ENCODE measurements around the gene ETV4.

ETV4 gene

DNA sequence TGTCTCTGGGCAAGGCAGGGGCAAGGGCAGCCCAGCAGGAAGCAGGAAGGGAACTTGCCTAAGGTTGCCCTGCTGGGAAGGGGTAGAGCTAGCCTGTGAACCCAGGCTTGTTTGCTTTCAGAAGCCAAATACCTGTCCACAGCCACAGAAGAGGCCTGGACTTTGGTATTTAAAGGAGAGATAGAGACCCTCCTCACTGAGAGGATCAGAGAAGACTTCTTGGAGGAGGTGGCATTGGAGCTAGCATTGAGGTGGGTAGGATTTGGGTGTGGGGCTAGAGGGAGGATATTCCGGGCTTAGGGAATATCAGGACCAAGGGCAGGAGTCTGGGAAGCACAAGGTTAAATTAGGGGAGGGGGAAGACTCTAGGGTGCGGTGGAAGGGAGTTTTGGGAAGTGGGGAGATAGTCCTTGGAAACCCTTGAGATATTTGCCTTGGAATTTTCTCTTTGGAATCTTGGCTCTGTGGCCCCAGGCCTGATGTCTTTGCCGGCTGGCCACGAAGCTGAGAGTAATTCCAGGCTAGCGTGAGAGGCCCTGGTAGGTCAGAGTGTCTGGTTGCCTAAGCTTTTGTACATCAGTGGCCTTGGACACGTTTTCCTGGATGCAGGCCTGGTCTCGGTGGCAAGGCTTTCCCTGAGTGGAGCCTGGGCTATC, 13.1 kb upstream of the ETV4 start:
- no peaks in the 10 kb centered on the region for H3K9me3 ChIP-seq
- TF ChIP-seq CTCF (IDR thresholded peaks at IDR 0.05), result no peak
- H3K36me3 ChIP-seq, result no peaks in the 10 kb centered on the region
- peaks cover 58% of the 10 kb centered on the region for H3K27me3 ChIP-seq
- peaks cover 6 to 7% of the 10 kb centered on the region in 2 experiments for H3K4me1 ChIP-seq (ENCODE audit: control insufficient read depth in 1 of 2, insufficient read depth in 1 of 2, low read depth in 1 of 2, low read length in 1 of 2)
- no peak overlapping the region for H3K27ac ChIP-seq
- no peak overlapping the region for H3K4me3 ChIP-seq (ENCODE audit: low read depth in 1 of 2, low read length in 1 of 2)

- H3K27me3 ChIP-seq, result peaks cover 58% of the 10 kb centered on the region
- H3K9me3 ChIP-seq, result no peaks in the 10 kb centered on the region
- H3K27ac ChIP-seq, result no peak overlapping the region
- TF ChIP-seq CTCF (IDR thresholded peaks at IDR 0.05), result no peak
- no peak overlapping the region for H3K4me3 ChIP-seq (ENCODE audit: low read depth in 1 of 2, low read length in 1 of 2)
- no peaks in the 10 kb centered on the region for H3K36me3 ChIP-seq
- H3K4me1 ChIP-seq (ENCODE audit: control insufficient read depth in 1 of 2, insufficient read depth in 1 of 2, low read depth in 1 of 2, low read length in 1 of 2), result peaks cover 6 to 7% of the 10 kb centered on the region in 2 experiments
Observed at GRCh38 chr17:43558805-43559160, 12.6 kb upstream of the ETV4 start.

DNA sequence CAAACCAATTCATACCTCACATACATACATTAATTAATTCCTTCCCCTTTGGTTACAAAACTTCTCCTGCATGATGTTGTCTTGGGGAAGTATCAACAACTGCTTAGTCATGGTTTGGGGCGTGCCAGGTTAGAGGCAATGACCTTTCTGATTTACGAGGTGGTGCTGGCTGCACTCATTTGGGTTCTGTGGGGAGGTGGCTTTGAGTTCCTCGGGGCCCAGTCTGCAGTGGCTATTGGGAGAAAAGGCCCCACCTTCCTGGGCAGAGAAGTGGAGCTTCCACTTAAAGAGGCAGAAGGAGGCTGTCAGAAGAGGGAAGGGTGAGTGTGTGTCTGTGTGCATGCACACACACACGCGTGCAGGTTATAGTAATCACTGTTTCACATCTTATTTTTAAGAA, 10.2 kb upstream of the ETV4 start:
- no peak overlapping the region for H3K4me3 ChIP-seq (ENCODE audit: low read depth in 1 of 2, low read length in 1 of 2)
- H3K36me3 ChIP-seq, result no peaks in the 10 kb centered on the region
- H3K27me3 ChIP-seq, result peaks cover 58% of the 10 kb centered on the region
- H3K4me1 ChIP-seq (ENCODE audit: control insufficient read depth in 1 of 2, insufficient read depth in 1 of 2, low read depth in 1 of 2, low read length in 1 of 2), result peaks cover 6 to 7% of the 10 kb centered on the region in 2 experiments
- H3K9me3 ChIP-seq, result no peaks in the 10 kb centered on the region
- no peak for TF ChIP-seq CTCF (IDR thresholded peaks at IDR 0.05)
- H3K27ac ChIP-seq, result peak overlapping the region; percentile 15

- no peak for TF ChIP-seq CTCF (IDR thresholded peaks at IDR 0.05)
- Histone ChIP-seq H3K4me1 (ENCODE audit: control insufficient read depth in 1 of 2, insufficient read depth in 1 of 2, low read depth in 1 of 2, low read length in 1 of 2) (peaks cover 6 to 7% of the 10 kb centered on the region in 2 experiments), H3K36me3 (no peaks in the 10 kb centered on the region), H3K27ac (no peak overlapping the region), H3K9me3 (no peaks in the 10 kb centered on the region), H3K27me3 (peaks cover 57% of the 10 kb centered on the region), H3K4me3 (ENCODE audit: low read depth in 1 of 2, low read length in 1 of 2) (no peak overlapping the region)
Observed at GRCh38 chr17:43554857-43555256, 8.7 kb upstream of the ETV4 start.

DNA sequence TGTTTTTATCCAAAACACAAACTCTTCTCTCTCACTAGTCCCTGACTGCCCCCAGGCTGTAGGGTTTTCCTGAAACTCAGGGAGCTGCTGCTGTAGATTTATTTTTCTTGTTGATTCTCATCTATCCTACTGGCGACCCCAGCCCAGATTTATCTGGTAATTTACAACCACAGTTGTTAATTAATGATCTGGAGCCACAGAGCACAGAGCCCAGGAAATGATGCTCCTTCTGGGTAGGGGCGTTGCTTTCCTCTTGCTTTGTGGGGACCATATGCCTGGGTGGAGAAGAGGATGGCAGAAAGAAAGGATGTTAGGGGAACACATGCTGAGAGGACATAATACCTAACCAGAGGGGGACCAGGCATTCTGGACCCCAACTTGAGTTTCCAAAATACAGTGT, 7.4 kb upstream of the ETV4 start:
- Histone ChIP-seq H3K4me3 (ENCODE audit: low read depth in 1 of 2, low read length in 1 of 2) (no peak overlapping the region), H3K9me3 (no peaks in the 10 kb centered on the region), H3K36me3 (no peaks in the 10 kb centered on the region), H3K4me1 (ENCODE audit: control insufficient read depth in 1 of 2, insufficient read depth in 1 of 2, low read depth in 1 of 2, low read length in 1 of 2) (peaks cover 6 to 7% of the 10 kb centered on the region in 2 experiments), H3K27me3 (peaks cover 69% of the 10 kb centered on the region), H3K27ac (no peak overlapping the region)
- no peak for TF ChIP-seq CTCF (IDR thresholded peaks at IDR 0.05)
